H1 (cell line): Measurements from ENCODE around the gene VASP. TPM values are rescaled to one million over a fixed set of nuclear protein-coding genes. Genes with fewer than 3 reads are reported as not detected.

Source experiments
- GTF2F1 ChIP-seq: IDR thresholded peaks from 2 replicates; pipeline ENCODE4 v1.6.1; 2012; ENCODE audit warnings: low read depth, low read length, improper control_type of control experiment, borderline replicate concordance
- HDAC2 ChIP-seq, 2 experiments: fragments of 300-600 bp in 1 of 2; sonication (generic) in 1 of 2; IDR thresholded peaks; 2 replicates each; pipeline ENCODE4 v1.6.1; 2011 to 2012; ENCODE audit warnings: low read depth in 2 of 2, low read length in 2 of 2, mild to moderate bottlenecking in 2 of 2, moderate library complexity in 2 of 2, borderline replicate concordance in 1 of 2, inconsistent platforms in 1 of 2
- HDAC6 ChIP-seq: IDR thresholded peaks from one replicate; pipeline ENCODE4 v1.7.1; 2012; ENCODE audit warnings: low read depth, mild to moderate bottlenecking, inconsistent platforms, low read length, moderate library complexity
- JUN ChIP-seq: IDR thresholded peaks from 2 replicates; pipeline ENCODE4 v1.6.1; 2011; ENCODE audit warnings: low read depth, mild to moderate bottlenecking, improper control_type of control experiment, low read length
- POLR2AphosphoS5 ChIP-seq: IDR thresholded peaks from 2 replicates; pipeline ENCODE4 v1.6.1; 2011; ENCODE audit warnings: low read depth, low read length
- TAF1 ChIP-seq: IDR thresholded peaks from 2 replicates; pipeline ENCODE4 v1.6.1; 2011; ENCODE audit warnings: mild to moderate bottlenecking, low read depth, low read length
- TEAD4 ChIP-seq: IDR thresholded peaks from 2 replicates; pipeline ENCODE4 v1.6.1; 2012; ENCODE audit warnings: low read depth, low read length, inconsistent platforms, mixed read lengths
- ZNF274 ChIP-seq: IDR thresholded peaks from 2 replicates; pipeline ENCODE4 v1.7.0; 2012; ENCODE audit warnings: low read length, borderline replicate concordance; ENCODE audit errors: extremely low read depth
- polyA plus RNA-seq, 7 experiments: library from polyadenylated mRNA; depleted of rRNA in 3 of 7; stranded (reverse) in 5 of 7; unstranded in 2 of 7; fragments of >200 nt in 5 of 7; fragments of 200-250 nt in 2 of 7; gene quantifications; 1 replicate in 5 of 7; 2 replicates in 1 of 7; 4 replicates in 1 of 7; pipeline versions ENCODE4 v1.2.1 to v1.2.3, GENCODE V29; 2011 to 2013; ENCODE audit warnings: missing spikeins in 2 of 7, mixed read lengths in 2 of 7
- total RNA-seq: library from RNA; stranded (reverse); fragmentation: NEBNext Ultra II Directional; extraction: Animal tissue kit (Norgen Biotek cat#: 25700); gene quantifications from 2 replicates; pipeline ENCODE4 v1.2.1, GENCODE V29; 2021
- TF ChIP-seq, protein P1 (sequence below): IDR thresholded peaks from 2 replicates; pipeline ENCODE4 v1.6.1; 2012; ENCODE audit warnings: inconsistent platforms
- TF ChIP-seq, protein P2 (sequence below): IDR thresholded peaks from 2 replicates; pipeline ENCODE4 v1.6.1; 2011; ENCODE audit warnings: low read length, improper control_type of control experiment

VASP gene
- total and polyA plus RNA-seq, 2 of the 8 experiments (the other 6 are each of a cell fraction or from before 2014, with no cell fraction given), result 89.7 to 135 TPM

- TF ChIP-seq TEAD4 (no peak), POLR2AphosphoS5 (peak; percentile 38), GTF2F1 (no peak), HDAC6 (no peak), ZNF274 (no peak), HDAC2 (IDR thresholded peaks at IDR 0.05; ENCODE audit: borderline replicate concordance in 1 of 2, low read depth in 2 of 2, low read length in 2 of 2) (0 out of 4 replicates have a peak, but pooled peaks of 1 of the 2 experiments have one; percentile 59), TAF1 (peak; percentile 33; the same call in 1 of the 2 replicates), JUN (no peak)
- TF ChIP-seq, protein P1, sequence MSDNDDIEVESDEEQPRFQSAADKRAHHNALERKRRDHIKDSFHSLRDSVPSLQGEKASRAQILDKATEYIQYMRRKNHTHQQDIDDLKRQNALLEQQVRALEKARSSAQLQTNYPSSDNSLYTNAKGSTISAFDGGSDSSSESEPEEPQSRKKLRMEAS, result peak; percentile 10; the same call in 1 of the 2 replicates
- TF ChIP-seq, protein P2, sequence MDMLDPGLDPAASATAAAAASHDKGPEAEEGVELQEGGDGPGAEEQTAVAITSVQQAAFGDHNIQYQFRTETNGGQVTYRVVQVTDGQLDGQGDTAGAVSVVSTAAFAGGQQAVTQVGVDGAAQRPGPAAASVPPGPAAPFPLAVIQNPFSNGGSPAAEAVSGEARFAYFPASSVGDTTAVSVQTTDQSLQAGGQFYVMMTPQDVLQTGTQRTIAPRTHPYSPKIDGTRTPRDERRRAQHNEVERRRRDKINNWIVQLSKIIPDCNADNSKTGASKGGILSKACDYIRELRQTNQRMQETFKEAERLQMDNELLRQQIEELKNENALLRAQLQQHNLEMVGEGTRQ, result no peak
Observed at GRCh38 chr19:45508861-45509691, 1.8 kb downstream of the VASP start (continued).
